Measurements from ENCODE around the gene SREK1IP1.

The SREK1IP1 gene

DNA sequence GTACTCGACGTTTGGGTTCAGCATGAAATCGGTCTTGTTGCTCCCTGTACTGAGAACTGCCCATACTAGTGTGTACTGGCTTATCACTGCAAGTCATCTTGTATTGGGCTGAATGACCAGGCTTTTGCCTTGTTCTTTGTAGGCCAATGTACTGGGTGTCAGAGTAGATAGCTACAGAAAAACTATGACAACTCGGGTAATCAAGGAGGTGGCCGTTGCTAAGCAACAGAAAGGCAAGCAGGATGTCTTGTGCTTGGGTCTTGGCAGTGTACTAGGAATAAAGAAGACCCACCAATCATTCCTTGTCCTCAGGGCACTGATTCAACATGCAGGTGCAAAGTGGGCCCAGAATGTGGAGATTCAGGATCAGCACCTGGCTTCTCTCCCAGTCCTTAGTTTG, 90.1 kb downstream of the SREK1IP1 start:
- DNase-seq: no peak

DNA sequence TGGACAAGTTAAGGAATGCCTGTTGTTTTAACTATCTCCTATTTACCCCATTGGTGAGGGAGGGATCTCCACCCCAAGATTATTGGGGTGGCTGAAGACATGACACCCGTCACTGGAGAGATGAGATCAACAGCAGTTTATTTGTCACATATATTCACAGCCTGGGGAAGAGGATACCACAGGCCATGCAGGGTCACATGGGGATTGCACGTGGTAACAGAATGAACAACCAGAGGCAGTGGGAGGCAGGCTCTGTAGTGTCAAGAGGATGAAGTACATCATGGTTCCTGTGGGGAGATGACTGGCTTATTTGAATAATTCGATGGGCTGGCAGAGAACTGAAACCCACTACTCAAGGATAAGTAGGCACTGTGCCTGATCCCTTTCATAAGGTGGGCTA, 96.8 kb downstream of the SREK1IP1 start:
- no peak for DNase-seq

DNA sequence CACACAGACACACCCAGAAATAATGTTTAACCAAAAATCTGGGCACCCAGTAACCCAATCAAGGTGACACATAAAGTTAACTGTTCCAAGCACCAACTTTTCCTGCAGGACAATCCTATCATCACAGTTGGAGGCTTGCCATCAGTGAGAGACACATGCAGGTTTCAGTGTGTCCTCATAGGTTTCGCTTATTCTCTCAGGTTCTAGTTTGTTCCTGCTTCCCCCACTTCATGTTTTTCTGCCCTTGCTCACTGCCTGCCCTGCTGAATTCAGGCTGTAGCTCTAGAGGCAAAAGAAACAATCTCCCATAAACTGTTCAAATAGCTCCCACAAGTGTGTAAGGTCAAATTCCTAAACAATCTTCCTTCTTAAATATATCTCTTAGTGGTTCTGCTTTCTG, 98.2 kb downstream of the SREK1IP1 start:
- DNase-seq: no peak
